ENCODE measurements around the gene SH3GL1.

Gene SH3GL1

DNA sequence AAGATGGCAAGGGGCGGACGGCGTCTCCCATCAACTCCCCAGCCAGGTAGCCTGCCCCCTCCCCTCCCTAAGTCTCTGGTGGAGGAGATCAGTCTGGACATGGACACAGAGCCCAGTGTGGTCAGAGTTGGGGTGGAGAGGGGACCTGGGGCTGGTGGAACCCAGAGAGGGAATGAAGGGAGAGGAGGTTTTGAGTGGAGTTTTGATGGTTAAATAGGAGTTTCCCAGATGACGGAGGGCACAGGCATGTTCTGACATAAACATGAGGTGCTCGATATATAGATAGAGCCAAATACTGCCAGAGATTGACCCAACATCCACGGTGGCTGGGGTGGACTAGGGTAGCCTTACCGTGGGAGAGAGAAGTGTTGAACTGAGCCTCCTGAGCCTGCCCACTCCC is 81.9 kb downstream of the SH3GL1 start:
- Histone ChIP-seq H3K27ac (ENCODE audit: low read depth, low read length) (no peak overlapping the region), H3K9me3 (ENCODE audit: insufficient read depth, low read depth, low read length) (peaks cover 15% of the 10 kb centered on the region; the same call in 1 of the 2 replicates), H3K27me3 (ENCODE audit: insufficient read depth, low read length) (no peaks in the 10 kb centered on the region), H3K4me3 (ENCODE audit: low read length) (no peak overlapping the region), H3K36me3 (ENCODE audit: insufficient read depth, low read length) (peaks cover 41% of the 10 kb centered on the region), H3K4me1 (ENCODE audit: insufficient read depth, low read length) (no peaks in the 10 kb centered on the region), H3K9ac (ENCODE audit: low read depth, low read length) (no peak overlapping the region)
- WGBS: 96% methylated on average over 7 of the region's 7 CpGs

DNA sequence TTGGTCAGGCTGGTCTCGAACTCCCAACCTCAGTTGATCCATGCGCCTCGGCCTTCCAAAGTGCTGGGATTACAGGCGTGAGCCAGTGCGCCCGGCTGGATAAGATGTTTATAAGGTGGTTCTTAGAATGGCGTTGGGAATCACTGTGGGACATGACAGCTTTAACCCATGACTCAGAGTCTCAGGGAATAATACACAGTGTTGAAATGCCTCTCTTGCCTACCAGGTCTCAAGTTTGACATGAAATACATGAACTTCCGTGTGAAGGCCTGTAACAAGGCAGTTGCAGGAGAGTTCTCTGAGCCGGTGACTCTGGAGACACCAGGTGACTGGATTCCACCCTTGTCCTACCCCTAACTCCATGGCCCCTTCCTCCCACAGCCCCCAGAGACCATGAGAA is 83.4 kb downstream of the SH3GL1 start:
- peaks cover 52% of the 10 kb centered on the region for H3K36me3 ChIP-seq (ENCODE audit: insufficient read depth, low read length)
- no peak overlapping the region for H3K4me3 ChIP-seq (ENCODE audit: low read length)
- H3K9me3 ChIP-seq (ENCODE audit: insufficient read depth, low read depth, low read length): peaks cover 15% of the 10 kb centered on the region; the same call in 1 of the 2 replicates
- no peaks in the 10 kb centered on the region for H3K4me1 ChIP-seq (ENCODE audit: insufficient read depth, low read length)
- 96% methylated on average over 9 of the region's 9 CpGs for WGBS
- no peaks in the 10 kb centered on the region for H3K27me3 ChIP-seq (ENCODE audit: insufficient read depth, low read length)
- H3K27ac ChIP-seq (ENCODE audit: low read depth, low read length): no peak overlapping the region
- H3K9ac ChIP-seq (ENCODE audit: low read depth, low read length): no peak overlapping the region

DNA sequence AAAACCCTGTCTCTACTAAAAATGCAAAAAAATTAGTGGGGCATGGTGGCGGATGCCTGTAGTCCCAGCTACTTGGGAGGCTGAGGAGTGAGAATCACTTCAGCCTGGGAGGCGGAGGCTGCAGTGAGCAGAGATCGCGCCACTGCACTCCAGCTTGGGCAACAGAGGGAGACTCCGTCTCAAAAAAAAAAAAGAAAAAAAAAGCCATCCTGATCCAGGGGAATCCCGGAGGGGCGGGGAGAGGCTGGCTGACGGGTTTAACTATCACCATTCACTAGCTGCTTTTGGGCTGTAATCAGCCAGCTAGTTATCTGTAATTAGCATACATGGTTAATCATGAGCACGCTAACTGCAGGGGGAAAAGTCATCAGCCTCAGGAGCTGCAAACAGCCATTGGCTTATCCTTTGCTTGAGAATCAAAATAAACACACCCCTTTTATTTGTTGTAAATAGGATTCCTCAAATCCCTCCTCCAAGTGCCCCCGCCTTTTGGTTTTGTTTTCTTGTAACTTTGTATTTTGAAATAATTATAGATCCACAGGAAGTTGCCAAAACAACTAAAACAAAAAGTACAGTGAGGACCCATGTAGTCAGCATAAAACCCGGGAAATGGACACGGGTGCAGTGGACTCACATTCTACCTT is 86.4 kb downstream of the SH3GL1 start:
- H3K27ac ChIP-seq (ENCODE audit: low read depth, low read length): no peak overlapping the region
- H3K9ac ChIP-seq (ENCODE audit: low read depth, low read length): no peak overlapping the region
- H3K9me3 ChIP-seq (ENCODE audit: insufficient read depth, low read depth, low read length): 0 out of 2 replicates have a peak, but pooled peaks cover 1% of the 10 kb centered on the region
- H3K27me3 ChIP-seq (ENCODE audit: insufficient read depth, low read length): no peaks in the 10 kb centered on the region
- H3K4me1 ChIP-seq (ENCODE audit: insufficient read depth, low read length): no peaks in the 10 kb centered on the region
- 90% methylated on average over 11 of the region's 12 CpGs for WGBS
- H3K4me3 ChIP-seq (ENCODE audit: low read length): no peak overlapping the region
- peaks cover 66% of the 10 kb centered on the region for H3K36me3 ChIP-seq (ENCODE audit: insufficient read depth, low read length)

Measured in HUES64 (cell line).